ENCODE measurements around the gene PHACTR1. TPM values are rescaled to one million over a fixed set of nuclear protein-coding genes. Genes with fewer than 3 reads are reported as not detected.

PHACTR1 gene
- total RNA-seq, 1 experiment from 2014 or later, result not detected

DNA sequence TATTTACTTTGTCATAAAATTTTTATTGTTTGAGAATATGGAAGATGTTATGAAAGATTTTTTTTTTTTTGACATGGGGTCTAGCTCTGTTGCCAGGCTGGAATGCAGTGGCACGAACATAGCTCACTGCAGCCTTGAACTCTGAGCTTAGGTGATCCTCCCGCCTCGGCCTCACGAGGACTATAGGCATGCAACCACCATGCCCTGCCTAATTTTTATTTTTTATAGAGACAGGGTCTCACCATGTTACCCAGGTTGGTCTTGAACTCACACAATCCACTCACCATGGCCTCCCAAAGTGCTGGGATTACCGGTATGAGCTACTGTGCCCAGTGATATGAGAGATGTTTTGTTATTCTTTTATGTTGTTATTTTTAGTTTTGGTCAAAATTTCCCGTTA lies 316.0 kb downstream of the PHACTR1 start:
- H3K4me2 ChIP-seq (ENCODE audit: low read length), result no peak overlapping the region
- no peak for TF ChIP-seq EZH2 (IDR thresholded peaks at IDR 0.05; ENCODE audit: low read length, unreplicated experiment)
- TF ChIP-seq EZH2phosphoT487 (IDR thresholded peaks at IDR 0.05; ENCODE audit: borderline replicate concordance, low read length), result no peak
- no peaks in the 10 kb centered on the region for H3F3A ChIP-seq (ENCODE audit: low read length, unreplicated experiment)
- ChIA-PET CTCF (no interaction called here), POLR2A (ENCODE audit: unreplicated experiment) (no interaction called here)
- no peaks in the 10 kb centered on the region for H3K4me1 ChIP-seq (ENCODE audit: insufficient read depth, low read length)
- intact Hi-C loops (cut with micrococcal nuclease), result no loop called here
- ATAC-seq (no peak), DNase-seq (no peak)
- H3K9ac ChIP-seq (ENCODE audit: low read length), result no peak overlapping the region
- no peaks in the 10 kb centered on the region for H4K20me1 ChIP-seq (ENCODE audit: low read length)
- no TSS peak for BruUV-seq (replicated peaks)
- H3K79me2 ChIP-seq (ENCODE audit: low read length), result no peaks in the 10 kb centered on the region
- H3K36me3 ChIP-seq (ENCODE audit: low read depth, low read length), result no peaks in the 10 kb centered on the region
- H3K9me3 ChIP-seq (ENCODE audit: low read length), result no peaks in the 10 kb centered on the region
- H3K9me2 ChIP-seq (replicated peaks; ENCODE audit: low read length), result no peaks in the 10 kb centered on the region
- peaks cover 46% of the 10 kb centered on the region for H3K27me3 ChIP-seq (ENCODE audit: low read length)
- no peak overlapping the region for H3K27ac ChIP-seq (ENCODE audit: low read length)
- H3K4me3 ChIP-seq (ENCODE audit: low read length), result no peak overlapping the region
- no peak overlapping the region for H2AFZ ChIP-seq (ENCODE audit: low read length)

DNA sequence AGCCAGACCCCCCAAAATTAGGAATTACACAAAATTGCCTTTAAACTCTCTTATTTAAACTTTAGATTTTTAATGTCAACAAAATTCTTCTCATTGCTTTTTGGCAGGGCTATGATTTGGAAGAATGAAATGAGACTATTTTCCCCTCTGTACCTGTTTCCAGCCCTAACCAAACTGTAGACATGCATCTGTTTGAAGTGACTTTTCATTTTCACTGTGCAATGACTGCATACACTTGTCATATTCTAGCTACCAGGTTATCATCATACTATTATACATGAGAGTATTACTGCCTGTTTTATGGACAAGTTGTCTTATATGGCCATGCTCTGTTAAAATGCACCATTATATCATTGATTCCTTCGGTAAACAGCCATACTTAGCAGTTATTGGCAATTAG lies 316.6 kb downstream of the PHACTR1 start:
- intact Hi-C loops (cut with micrococcal nuclease), result no loop called here
- BruUV-seq (replicated peaks), result no TSS peak

DNA sequence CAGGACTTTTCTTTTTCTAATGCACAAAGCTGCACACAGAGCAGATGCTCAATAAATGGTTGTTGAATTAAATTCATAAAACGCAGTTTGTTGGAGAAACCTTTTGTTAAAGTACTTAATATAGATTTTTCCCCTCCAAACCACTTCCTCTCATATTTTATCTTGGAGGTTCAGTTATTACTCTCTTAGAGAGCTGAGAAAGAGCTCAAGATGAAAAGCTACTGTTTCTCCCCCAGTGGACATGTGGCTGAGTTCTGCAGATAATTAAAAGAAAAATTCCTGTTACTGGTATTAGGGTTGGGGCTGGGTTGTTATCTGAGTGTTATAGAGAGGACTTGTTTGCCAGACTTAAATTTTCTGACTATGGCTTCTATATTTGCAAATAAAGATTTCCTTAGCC lies 317.7 kb downstream of the PHACTR1 start:
- no peaks in the 10 kb centered on the region for H3F3A ChIP-seq (ENCODE audit: low read length, unreplicated experiment)
- H3K27ac ChIP-seq (ENCODE audit: low read length), result no peak overlapping the region
- no peak overlapping the region for H2AFZ ChIP-seq (ENCODE audit: low read length)
- intact Hi-C loops (cut with micrococcal nuclease), result no loop called here
- ATAC-seq (no peak), DNase-seq (no peak)
- no peaks in the 10 kb centered on the region for H3K9me3 ChIP-seq (ENCODE audit: low read length)
- H3K4me3 ChIP-seq (ENCODE audit: low read length), result no peak overlapping the region
- H3K79me2 ChIP-seq (ENCODE audit: low read length), result no peaks in the 10 kb centered on the region
- TF ChIP-seq EZH2phosphoT487 (IDR thresholded peaks at IDR 0.05; ENCODE audit: borderline replicate concordance, low read length) (no peak), EZH2 (IDR thresholded peaks at IDR 0.05; ENCODE audit: low read length, unreplicated experiment) (no peak)
- TF ChIP-seq, protein P1, sequence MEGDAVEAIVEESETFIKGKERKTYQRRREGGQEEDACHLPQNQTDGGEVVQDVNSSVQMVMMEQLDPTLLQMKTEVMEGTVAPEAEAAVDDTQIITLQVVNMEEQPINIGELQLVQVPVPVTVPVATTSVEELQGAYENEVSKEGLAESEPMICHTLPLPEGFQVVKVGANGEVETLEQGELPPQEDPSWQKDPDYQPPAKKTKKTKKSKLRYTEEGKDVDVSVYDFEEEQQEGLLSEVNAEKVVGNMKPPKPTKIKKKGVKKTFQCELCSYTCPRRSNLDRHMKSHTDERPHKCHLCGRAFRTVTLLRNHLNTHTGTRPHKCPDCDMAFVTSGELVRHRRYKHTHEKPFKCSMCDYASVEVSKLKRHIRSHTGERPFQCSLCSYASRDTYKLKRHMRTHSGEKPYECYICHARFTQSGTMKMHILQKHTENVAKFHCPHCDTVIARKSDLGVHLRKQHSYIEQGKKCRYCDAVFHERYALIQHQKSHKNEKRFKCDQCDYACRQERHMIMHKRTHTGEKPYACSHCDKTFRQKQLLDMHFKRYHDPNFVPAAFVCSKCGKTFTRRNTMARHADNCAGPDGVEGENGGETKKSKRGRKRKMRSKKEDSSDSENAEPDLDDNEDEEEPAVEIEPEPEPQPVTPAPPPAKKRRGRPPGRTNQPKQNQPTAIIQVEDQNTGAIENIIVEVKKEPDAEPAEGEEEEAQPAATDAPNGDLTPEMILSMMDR (conservative IDR thresholded peaks at IDR 0.05; ENCODE audit: low read depth, low read length), result no peak
- no peaks in the 10 kb centered on the region for H3K36me3 ChIP-seq (ENCODE audit: low read depth, low read length)
- no TSS peak for BruUV-seq (replicated peaks)
- H3K27me3 ChIP-seq (ENCODE audit: low read length), result peaks cover 31% of the 10 kb centered on the region
- H3K9ac ChIP-seq (ENCODE audit: low read length), result no peak overlapping the region
- ChIA-PET CTCF (no interaction called here), POLR2A (ENCODE audit: unreplicated experiment) (no interaction called here)
- H3K9me2 ChIP-seq (replicated peaks; ENCODE audit: low read length), result no peaks in the 10 kb centered on the region
- H4K20me1 ChIP-seq (ENCODE audit: low read length), result no peaks in the 10 kb centered on the region
- H3K4me2 ChIP-seq (ENCODE audit: low read length), result no peak overlapping the region
- H3K4me1 ChIP-seq (ENCODE audit: insufficient read depth, low read length), result no peaks in the 10 kb centered on the region

More for the DNA sequence above, 316.6 kb downstream of the PHACTR1 start:
- no peak overlapping the region for H3K9ac ChIP-seq (ENCODE audit: low read length)
- H3K79me2 ChIP-seq (ENCODE audit: low read length), result no peaks in the 10 kb centered on the region
- no peak for DNase-seq
- no peak overlapping the region for H3K4me2 ChIP-seq (ENCODE audit: low read length)
- no peaks in the 10 kb centered on the region for H3F3A ChIP-seq (ENCODE audit: low read length, unreplicated experiment)
- ATAC-seq, result no peak
- H4K20me1 ChIP-seq (ENCODE audit: low read length), result no peaks in the 10 kb centered on the region
- H3K27me3 ChIP-seq (ENCODE audit: low read length), result peaks cover 42% of the 10 kb centered on the region
- no peaks in the 10 kb centered on the region for H3K4me1 ChIP-seq (ENCODE audit: insufficient read depth, low read length)
- no peaks in the 10 kb centered on the region for H3K9me2 ChIP-seq (replicated peaks; ENCODE audit: low read length)
- TF ChIP-seq, protein P1 (conservative IDR thresholded peaks at IDR 0.05; ENCODE audit: low read depth, low read length), result no peak
- no peak for TF ChIP-seq EZH2 (IDR thresholded peaks at IDR 0.05; ENCODE audit: low read length, unreplicated experiment)
- TF ChIP-seq EZH2phosphoT487 (IDR thresholded peaks at IDR 0.05; ENCODE audit: borderline replicate concordance, low read length), result no peak
- H3K36me3 ChIP-seq (ENCODE audit: low read depth, low read length), result no peaks in the 10 kb centered on the region
- ChIA-PET CTCF (no interaction called here), POLR2A (ENCODE audit: unreplicated experiment) (no interaction called here)
- H3K4me3 ChIP-seq (ENCODE audit: low read length), result no peak overlapping the region
- no peak overlapping the region for H3K27ac ChIP-seq (ENCODE audit: low read length)
- no peak overlapping the region for H2AFZ ChIP-seq (ENCODE audit: low read length)
- H3K9me3 ChIP-seq (ENCODE audit: low read length), result no peaks in the 10 kb centered on the region

Data from PC-3 (cell line).